A673 (cell line): Measurements from ENCODE around the gene DHRS12.

Experiments
- EZH2 ChIP-seq: fragments of 200-600 bp; sonication (generic); IDR thresholded peaks from 2 replicates; pipeline ENCODE4 v1.6.1; 2017; ENCODE audit warnings: borderline replicate concordance, low read depth, mild to moderate bottlenecking, mixed read lengths, antibody characterized with exemption, low read length; ENCODE audit not compliant: poor library complexity, severe bottlenecking
- TF ChIP-seq, protein P1 (sequence below): fragments of 300-800, 200-600 bp; sonication (generic); conservative IDR thresholded peaks from 2 replicates; pipeline ENCODE4 v1.5.1; 2017; ENCODE audit warnings: low read depth, mild to moderate bottlenecking, antibody characterized with exemption, low read length, moderate library complexity, mixed read lengths

- TF ChIP-seq, protein P1, sequence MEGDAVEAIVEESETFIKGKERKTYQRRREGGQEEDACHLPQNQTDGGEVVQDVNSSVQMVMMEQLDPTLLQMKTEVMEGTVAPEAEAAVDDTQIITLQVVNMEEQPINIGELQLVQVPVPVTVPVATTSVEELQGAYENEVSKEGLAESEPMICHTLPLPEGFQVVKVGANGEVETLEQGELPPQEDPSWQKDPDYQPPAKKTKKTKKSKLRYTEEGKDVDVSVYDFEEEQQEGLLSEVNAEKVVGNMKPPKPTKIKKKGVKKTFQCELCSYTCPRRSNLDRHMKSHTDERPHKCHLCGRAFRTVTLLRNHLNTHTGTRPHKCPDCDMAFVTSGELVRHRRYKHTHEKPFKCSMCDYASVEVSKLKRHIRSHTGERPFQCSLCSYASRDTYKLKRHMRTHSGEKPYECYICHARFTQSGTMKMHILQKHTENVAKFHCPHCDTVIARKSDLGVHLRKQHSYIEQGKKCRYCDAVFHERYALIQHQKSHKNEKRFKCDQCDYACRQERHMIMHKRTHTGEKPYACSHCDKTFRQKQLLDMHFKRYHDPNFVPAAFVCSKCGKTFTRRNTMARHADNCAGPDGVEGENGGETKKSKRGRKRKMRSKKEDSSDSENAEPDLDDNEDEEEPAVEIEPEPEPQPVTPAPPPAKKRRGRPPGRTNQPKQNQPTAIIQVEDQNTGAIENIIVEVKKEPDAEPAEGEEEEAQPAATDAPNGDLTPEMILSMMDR, result no peak
- no peak for TF ChIP-seq EZH2
Measured at GRCh38 chr13:51759240-51759639, 44.7 kb downstream of the DHRS12 start.
